K562 (cell line): ENCODE results near the gene PHYKPL. TPM values are rescaled to one million over a fixed set of nuclear protein-coding genes. Genes with fewer than 3 reads are reported as not detected.

Experiments
- ATAC-seq: fragments of 200-7000 bp; cut with Tn5 transposase; 3 replicates; pipeline ENCODE4 v1.9.1; 2020; ENCODE audit warnings: moderate library complexity
- BruUV-seq: library from RNA; stranded (reverse); fragments of 400-500 nt; replicated peaks from 2 replicates; lab custom pipeline; 2021; lab: Mats Ljungman, UMichigan
- CTCF ChIA-PET: fragments of 300-600 bp; formaldehyde crosslinking; extraction: SDS; loops from one replicate; lab custom pipeline; 2021; ENCODE audit warnings: low intra/inter-chr PET ratio; lab: Yijun Ruan, JAX
- POLR2A ChIA-PET: fragments of 300-600, 350-650 bp; sonication (Branson Sonifier 250); formaldehyde crosslinking; extraction: SDS; loops from one replicate; lab custom pipeline; 2021; ENCODE audit warnings: antibody characterized with exemption, inconsistent platforms; lab: Yijun Ruan, JAX
- DNase-seq, 4 experiments: peaks; one replicate each; pipeline versions ENCODE4 v3.0.0 to v3.0.0-alpha.2; 2011 to 2018; ENCODE audit warnings: low spot score in 3 of 4, mixed read lengths in 3 of 4; ENCODE audit errors: extremely low read depth in 1 of 4
- FAIRE-seq: peaks from 2 replicates; lab custom pipeline; 2011; peaks lifted over from hg19 to GRCh38; lab: Jason Lieb, UNC
- H2AFZ ChIP-seq: 2 replicates; pipeline ENCODE4 v1.6.0; 2011; ENCODE audit warnings: low read depth, low read length, control low read depth, inconsistent platforms
- H3K27ac ChIP-seq: fragments of 200-600 bp; 3 replicates; pipeline ENCODE4 v1.8.0; 2011; ENCODE audit warnings: low read depth, mild to moderate bottlenecking, control low read depth, inconsistent platforms, low read length, moderate library complexity, mixed read lengths; ENCODE audit errors: extremely low read depth
- H3K27me3 ChIP-seq, 2 experiments: fragments of 300-600 bp in 1 of 2; 2 replicates in 1 of 2; 3 replicates in 1 of 2; pipeline versions ENCODE4 v1.6.0 to v1.8.0; 2011; ENCODE audit warnings: inconsistent platforms in 2 of 2, low read length in 2 of 2, mild to moderate bottlenecking in 1 of 2, mixed read lengths in 1 of 2, moderate library complexity in 1 of 2; ENCODE audit not compliant: control insufficient read depth in 2 of 2, insufficient read depth in 2 of 2
- H3K36me3 ChIP-seq: fragments of 300-600 bp; 3 replicates; pipeline ENCODE4 v1.8.0; 2011; ENCODE audit warnings: mild to moderate bottlenecking, low read length, inconsistent platforms; ENCODE audit not compliant: control insufficient read depth, insufficient read depth
- H3K4me1 ChIP-seq, 2 experiments: fragments of 200-600 bp in 1 of 2; replicated peaks in 1 of 2; 2 replicates in 1 of 2; 3 replicates in 1 of 2; pipeline versions ENCODE4 v1.5.1 to v1.8.0; 2011; ENCODE audit warnings: inconsistent platforms in 2 of 2, low read length in 2 of 2, mild to moderate bottlenecking in 1 of 2, mixed read lengths in 1 of 2, moderate library complexity in 1 of 2; ENCODE audit not compliant: control insufficient read depth in 2 of 2, insufficient read depth in 2 of 2
- H3K4me2 ChIP-seq: 2 replicates; pipeline ENCODE4 v1.6.1; 2011; ENCODE audit warnings: low read length, control low read depth, inconsistent platforms, mixed read lengths; ENCODE audit not compliant: insufficient read depth
- H3K4me3 ChIP-seq: fragments of 200-600 bp; sonication (generic), shearing (Covaris generic); 2 replicates; pipeline ENCODE4 v1.5.1; 2016; ENCODE audit warnings: control low read depth, inconsistent platforms
- H3K79me2 ChIP-seq: fragments of 200-600 bp; 3 replicates; pipeline ENCODE4 v1.8.0; 2011; ENCODE audit warnings: low read length, inconsistent platforms; ENCODE audit not compliant: control insufficient read depth, insufficient read depth
- H3K9ac ChIP-seq, 2 experiments: 2 replicates each; pipeline versions ENCODE4 v1.6.0 to v1.6.1; 2011; ENCODE audit warnings: low read depth in 2 of 2, low read length in 2 of 2, control low read depth in 1 of 2, inconsistent platforms in 1 of 2, mild to moderate bottlenecking in 1 of 2, mixed read lengths in 1 of 2; ENCODE audit not compliant: insufficient read depth in 1 of 2
- H3K9me1 ChIP-seq: one replicate; pipeline ENCODE4 v1.6.0; 2011; ENCODE audit warnings: inconsistent platforms, mild to moderate bottlenecking, low read length, moderate library complexity; ENCODE audit not compliant: control insufficient read depth, insufficient read depth
- H3K9me3 ChIP-seq: replicated peaks from 2 replicates; pipeline ENCODE4 v1.5.1; 2011; ENCODE audit warnings: low read depth, low read length, inconsistent platforms; ENCODE audit not compliant: control insufficient read depth, insufficient read depth
- H4K20me1 ChIP-seq: replicated peaks from 2 replicates; pipeline ENCODE4 v1.6.1; 2011; ENCODE audit warnings: low read length, inconsistent platforms, mixed read lengths; ENCODE audit not compliant: control insufficient read depth, insufficient read depth
- ADNP ChIP-seq: fragments of 200-800 bp; sonication (Bioruptor generic); IDR thresholded peaks from 2 replicates; pipeline ENCODE4 v1.6.1; 2016; ENCODE audit warnings: missing genetic modification characterization, missing compliant biosample characterization
- CBFA2T2 ChIP-seq: fragments of 450-650 bp; conservative IDR thresholded peaks from 2 replicates; pipeline ENCODE4 v1.6.1; 2017; ENCODE audit warnings: mild to moderate bottlenecking
- CEBPB ChIP-seq: fragments of 450-650 bp; IDR thresholded peaks from 2 replicates; pipeline ENCODE4 v1.6.1; 2016; ENCODE audit warnings: missing genetic modification characterization, missing compliant biosample characterization
- DDX20 ChIP-seq: fragments of 450-650 bp; IDR thresholded peaks from 2 replicates; pipeline ENCODE4 v1.6.1; 2016; ENCODE audit warnings: missing genetic modification characterization, low read depth, mild to moderate bottlenecking, missing compliant biosample characterization, moderate library complexity
- ETS1 ChIP-seq: conservative IDR thresholded peaks from 2 replicates; pipeline ENCODE4 v1.6.1; 2011; ENCODE audit warnings: low read depth, mild to moderate bottlenecking, low read length; ENCODE audit not compliant: control insufficient read depth
- GATA2 ChIP-seq: sonication (generic); formaldehyde crosslinking; IDR thresholded peaks from 2 replicates; pipeline ENCODE4 v1.4.0; 2020; ENCODE audit warnings: mild to moderate bottlenecking, missing genetic modification reagents
- L3MBTL2 ChIP-seq: fragments of 450-650 bp; IDR thresholded peaks from 2 replicates; pipeline ENCODE4 v1.6.1; 2016; ENCODE audit warnings: mild to moderate bottlenecking, moderate library complexity
- MAZ ChIP-seq, 2 experiments: fragments of 450-650 bp in 1 of 2; sonication (generic) in 1 of 2; formaldehyde crosslinking; IDR thresholded peaks in 1 of 2; conservative IDR thresholded peaks in 1 of 2; 2 replicates each; pipeline versions ENCODE4 v1.4.0 to v1.5.0; 2020; ENCODE audit warnings: mild to moderate bottlenecking in 1 of 2, missing genetic modification reagents in 1 of 2
- MBD2 ChIP-seq: sonication (generic); IDR thresholded peaks from 2 replicates; pipeline ENCODE4 v1.6.1; 2016; ENCODE audit warnings: low read depth, borderline replicate concordance
- MLX ChIP-seq, 2 experiments: fragments of 450-650 bp in 1 of 2; sonication (generic) in 1 of 2; formaldehyde crosslinking; conservative IDR thresholded peaks; 2 replicates each; pipeline versions ENCODE4 v1.4.0 to v1.8.1; 2020 to 2022; ENCODE audit warnings: mild to moderate bottlenecking in 1 of 2, missing genetic modification reagents in 1 of 2
- MYBL2 ChIP-seq, 2 experiments: fragments of 450-650 bp in 1 of 2; sonication (generic) in 1 of 2; formaldehyde crosslinking in 1 of 2; IDR thresholded peaks; 2 replicates each; pipeline versions ENCODE4 v1.6.1 to v1.8.1; 2017 to 2022; ENCODE audit warnings: borderline replicate concordance in 1 of 2, inconsistent platforms in 1 of 2, low read depth in 1 of 2, mild to moderate bottlenecking in 1 of 2, missing genetic modification reagents in 1 of 2, moderate library complexity in 1 of 2
- NFE2L1 ChIP-seq: fragments of 450-650 bp; IDR thresholded peaks from 2 replicates; pipeline ENCODE4 v1.6.1; 2016; ENCODE audit warnings: missing genetic modification characterization, low read depth, mild to moderate bottlenecking, missing compliant biosample characterization, moderate library complexity, borderline replicate concordance
- PHF21A ChIP-seq: fragments of 450-650 bp; IDR thresholded peaks from 2 replicates; pipeline ENCODE4 v1.6.1; 2017; ENCODE audit warnings: low read depth, borderline replicate concordance
- PML ChIP-seq: IDR thresholded peaks from 2 replicates; pipeline ENCODE4 v1.6.1; 2012; ENCODE audit warnings: low read length, inconsistent platforms
- ZFX ChIP-seq: sonication (generic); formaldehyde crosslinking; IDR thresholded peaks from 2 replicates; pipeline ENCODE4 v1.8.0; 2022; ENCODE audit warnings: mild to moderate bottlenecking, missing genetic modification reagents, moderate library complexity
- ZNF134 ChIP-seq: fragments of 250-450 bp; sonication (Bioruptor Pico); conservative IDR thresholded peaks from 2 replicates; pipeline ENCODE4 v1.4.0; 2020
- ZNF175 ChIP-seq: fragments of 200-800 bp; sonication (Bioruptor generic); IDR thresholded peaks from 2 replicates; pipeline ENCODE4 v1.6.1; 2016; ENCODE audit warnings: low read depth, mild to moderate bottlenecking, missing genetic modification characterization, missing compliant biosample characterization
- ZNF398 ChIP-seq: fragments of 250-450 bp; sonication (Bioruptor Pico); IDR thresholded peaks from 2 replicates; pipeline ENCODE4 v1.8.0; 2021; ENCODE audit warnings: moderate library complexity, mild to moderate bottlenecking, inconsistent platforms
- WGBS: fragments of 100-300 bp; shearing (Covaris generic); methylation state at CpG from one replicate; pipeline ENCODE4 v1.1.6; 2016; ENCODE audit warnings: low coverage, mixed read lengths; ENCODE audit not compliant: insufficient coverage; ENCODE audit errors: missing lambda C conversion rate; 5-methylcytosine and 5-hydroxymethylcytosine counted together
- in situ Hi-C: fragments of 300-500 bp; cut with MboI; formaldehyde crosslinking; loops from 4 replicates; pipeline ENCODE4 v1.15.0; 2018; ENCODE audit warnings: inconsistent platforms, mixed read lengths
- intact Hi-C: fragments of 100-400 bp; cut with micrococcal nuclease; formaldehyde crosslinking; loops from 2 replicates; pipeline ENCODE4 v1.14.2; 2022
- polyA plus RNA-seq, 8 experiments: library from polyadenylated mRNA; depleted of rRNA in 4 of 8; stranded (reverse) in 5 of 8; unstranded in 3 of 8; fragments of >200 nt; fragmentation: Nextera tagmentation in 2 of 8; fragmentation: Illumina TruSeq in 1 of 8; extraction: Ambion mirVana in 2 of 8; extraction: Trizol in 1 of 8; gene quantifications; 2 replicates each; pipeline versions ENCODE4 v1.2.1 to v1.2.3, GENCODE V29; 2011 to 2014; ENCODE audit warnings: inconsistent platforms in 1 of 8, missing spikeins in 1 of 8
- total RNA-seq, 7 experiments: library from RNA; depleted of rRNA in 6 of 7; stranded (reverse); fragments of >200 nt in 6 of 7; fragmentation: Illumina TruSeq in 2 of 7; extraction: Trizol in 2 of 7; gene quantifications; 2 replicates each; pipeline versions ENCODE4 v1.2.1 to v1.2.3, GENCODE V29; 2011 to 2021; ENCODE audit warnings: low replicate concordance in 1 of 7

PHYKPL gene
- total and polyA plus RNA-seq, 9 of the 15 experiments (the other 6 are each of a cell fraction or from before 2014, with no cell fraction given): 4.7 to 34.7 (median 18.6) TPM

- H3K79me2 ChIP-seq: no peaks in the 10 kb centered on the region
- DNase-seq: peak in 2 of 4 experiments; percentile 64 to 79
- no peak overlapping the region for H3K4me3 ChIP-seq
- H4K20me1 ChIP-seq: no peaks in the 10 kb centered on the region
- FAIRE-seq: peak; percentile 66
- intact Hi-C loops (no loop called here), in situ Hi-C loops (no loop called here)
- no peaks in the 10 kb centered on the region for H3K27me3 ChIP-seq
- CTCF ChIA-PET: no interaction called here
- 0% methylated on average over 4 of the region's 4 CpGs for WGBS
- no peaks in the 10 kb centered on the region for H3K9me1 ChIP-seq
- H3K4me1 ChIP-seq: peaks cover 15 to 20% of the 10 kb centered on the region in 2 experiments
- H3K27ac ChIP-seq: peak overlapping the region; percentile 52
- no TSS peak for BruUV-seq
- no peaks in the 10 kb centered on the region for H3K36me3 ChIP-seq
- ATAC-seq: peak; percentile 62
- peak overlapping the region; percentile 69 for H2AFZ ChIP-seq
- 0 out of 2 replicates have a peak, but pooled peaks cover 2% of the 10 kb centered on the region for H3K9me3 ChIP-seq
- POLR2A ChIA-PET: interaction anchor here (0.6 to 2.1 kb wide), 8 partner anchors 15 to 803 kb away, joined by 3 to 10 read pairs (median 4); partner anchors contain the start of genes HNRNPAB and NHP2
- no peak overlapping the region; a peak in 1 of 4 replicates for H3K9ac ChIP-seq
- H3K4me2 ChIP-seq: peak overlapping the region; percentile 54
- TF ChIP-seq ETS1 (peak; percentile 62), ZNF134 (no peak), MAZ (CRISPR knock-in tag; conservative IDR thresholded peaks at IDR 0.05 in 1 of 2, IDR thresholded peaks at IDR 0.05 in 1 of 2) (no peak), NFE2L1 (tag) (no peak), GATA2 (CRISPR knock-in tag) (peak; percentile 81), CEBPB (tag) (0 out of 2 replicates have a peak, but pooled peaks have one; percentile 25), ZFX (no peak), PML (peak; percentile 69; the same call in 1 of the 2 replicates), L3MBTL2 (0 out of 2 replicates have a peak, but pooled peaks have one; percentile 14), MLX (CRISPR knock-in tag; conservative IDR thresholded peaks at IDR 0.05) (no peak), DDX20 (no peak), MBD2 (no peak), ZNF398 (CRISPR knock-in tag) (no peak), CBFA2T2 (peak; percentile 86), PHF21A (no peak), ZNF175 (CRISPR knock-in tag) (no peak), MYBL2 (IDR thresholded peaks at IDR 0.05; ENCODE audit: low read depth) (no peak), MYBL2 (CRISPR knock-in tag; IDR thresholded peaks at IDR 0.05; ENCODE audit: borderline replicate concordance) (no peak), ADNP (tag) (no peak)
Observed at GRCh38 chr5:178182158-178182876, 50.3 kb downstream of the PHYKPL start.
